ENCODE measurements around the gene PHAF1. TPM values are rescaled to one million over a fixed set of nuclear protein-coding genes. Genes with fewer than 3 reads are reported as not detected.
A peak's percentile ranks its signal among the peaks of the same experiment; 100 is the strongest.

Gene PHAF1
- total RNA-seq, 4 donors from 2014 or later: 14.2 to 22.5 (median 19.3) TPM

DNA sequence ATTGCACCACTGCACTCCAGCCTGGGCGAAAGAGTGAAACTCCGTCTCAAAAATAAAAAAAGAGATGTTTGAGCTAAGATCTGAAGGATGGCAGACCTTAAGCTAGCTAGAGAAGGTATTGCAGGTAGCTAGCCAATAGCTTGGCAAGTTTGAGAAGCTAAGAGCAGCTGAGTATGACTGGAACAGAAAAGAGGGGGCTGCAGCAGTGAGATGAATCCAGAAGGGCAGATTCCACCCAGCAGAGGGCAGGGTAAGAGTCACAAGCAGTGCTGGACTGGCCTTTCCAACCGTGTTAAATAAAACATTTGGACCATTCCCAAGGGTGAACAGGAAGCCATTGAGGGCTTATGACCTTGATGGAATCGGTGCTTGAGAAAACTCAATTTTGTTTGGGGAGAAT is 5.7 kb upstream of the PHAF1 start:
- H3K9me3 ChIP-seq: no peaks in the 10 kb centered on the region
- DNase-seq: no peak
- H3K36me3 ChIP-seq: peaks cover 0 to 20% (median 0%) of the 10 kb centered on the region in 3 donors
- no peaks in the 10 kb centered on the region for H3K27me3 ChIP-seq
- 49 to 65% methylated on average over 4 of the region's 4 CpGs for WGBS, 2 donors
- intact Hi-C loops (cut with DNase I): no loop called here
- no peak overlapping the region for H3K4me3 ChIP-seq
- TF ChIP-seq CTCF (IDR thresholded peaks at IDR 0.05) (peak in 1 of 6 experiments; percentile 30), POLR2A (IDR thresholded peaks at IDR 0.05) (no peak)
- H3K4me1 ChIP-seq: peaks cover 2 to 34% (median 22%) of the 10 kb centered on the region in 3 donors
- peak overlapping the region in 2 of 4 donors; percentile 71 to 79 for H3K27ac ChIP-seq

DNA sequence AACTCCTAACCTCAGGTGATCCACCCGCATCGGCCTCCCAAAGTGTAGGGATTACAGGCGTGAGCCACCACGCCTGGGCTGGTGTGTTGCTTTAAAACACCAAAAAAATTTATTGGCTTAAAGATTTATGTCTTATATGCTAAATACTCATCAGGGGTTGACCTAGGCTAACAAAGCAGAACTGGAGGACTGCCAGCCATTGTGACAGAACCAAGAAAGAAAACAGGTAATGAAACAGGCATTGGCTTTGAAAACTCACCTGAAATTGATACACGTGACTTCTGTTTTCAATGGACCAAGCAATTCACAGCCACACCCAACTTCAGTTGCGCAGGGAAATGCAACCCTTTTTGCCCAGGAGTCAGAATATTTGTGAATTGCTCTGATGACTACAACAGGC is 4.9 kb upstream of the PHAF1 start:
- intact Hi-C loops (cut with DNase I): no loop called here
- Histone ChIP-seq H3K27ac (peak overlapping the region; percentile 36 to 79 (median 56)), H3K9me3 (no peaks in the 10 kb centered on the region), H3K4me1 (peaks cover 5 to 39% (median 24%) of the 10 kb centered on the region in 3 donors), H3K36me3 (peaks cover 0 to 12% (median 0%) of the 10 kb centered on the region in 3 donors), H3K4me3 (no peak overlapping the region), H3K27me3 (no peaks in the 10 kb centered on the region)
- 27 to 61% methylated on average over 3 to 4 of the region's 6 CpGs for WGBS, 2 donors
- no peak for DNase-seq
- no peak for TF ChIP-seq POLR2A (IDR thresholded peaks at IDR 0.05)
- no peak for TF ChIP-seq CTCF (IDR thresholded peaks at IDR 0.05)

DNA sequence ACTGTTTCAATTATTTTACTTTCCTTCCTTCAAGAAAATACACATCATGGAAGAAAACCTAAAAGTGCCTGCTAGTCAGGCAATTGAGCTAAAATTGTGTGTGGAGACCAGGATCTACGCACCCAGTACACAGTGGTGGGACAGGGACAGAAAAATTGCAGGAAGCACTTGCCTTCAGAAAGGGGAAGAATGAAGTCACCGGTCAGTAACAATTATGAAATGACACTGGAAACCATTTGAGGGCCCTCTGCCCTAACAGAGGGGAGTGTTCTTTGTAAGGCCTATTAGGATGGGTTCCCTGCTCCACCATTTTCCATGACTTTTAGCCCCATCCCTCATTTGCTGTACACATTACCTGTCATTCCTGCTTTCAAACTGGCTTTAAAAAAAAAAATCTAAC is 4.5 kb upstream of the PHAF1 start:
- WGBS, 2 donors: 50 to 79% methylated on average over 2 of the region's 2 CpGs

DNA sequence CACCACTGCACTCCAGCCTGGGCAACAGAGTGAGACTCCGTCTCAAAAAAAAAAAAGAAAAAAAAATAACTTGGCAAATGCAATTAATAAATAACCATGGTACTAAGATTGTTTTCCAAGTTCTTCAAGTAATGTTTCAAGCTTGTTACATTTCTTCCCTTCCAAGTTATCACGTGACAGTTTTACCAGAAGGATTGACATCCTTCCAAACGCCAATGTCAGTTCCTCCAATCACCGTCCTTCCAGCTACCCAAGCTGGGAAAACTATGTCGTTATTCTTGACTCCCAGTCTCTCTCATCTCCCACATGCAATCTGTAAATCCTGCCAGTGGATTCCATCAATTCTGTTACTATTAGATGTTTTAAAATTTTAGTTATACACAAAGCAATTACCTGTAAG is 3.9 kb upstream of the PHAF1 start:
- Histone ChIP-seq H3K4me3 (no peak overlapping the region), H3K9me3 (no peaks in the 10 kb centered on the region), H3K27ac (peak overlapping the region; percentile 36 to 79 (median 59)), H3K36me3 (peaks cover 0 to 5% (median 0%) of the 10 kb centered on the region in 3 donors), H3K4me1 (peaks cover 10 to 47% (median 30%) of the 10 kb centered on the region in 3 donors), H3K27me3 (no peaks in the 10 kb centered on the region)
- 21 to 33% methylated on average over 5 of the region's 5 CpGs for WGBS, 2 donors
- no peak for DNase-seq
- TF ChIP-seq CTCF (IDR thresholded peaks at IDR 0.05): no peak
- TF ChIP-seq POLR2A (IDR thresholded peaks at IDR 0.05): no peak
- intact Hi-C loops (cut with DNase I): no loop called here

More for the DNA sequence above, 4.5 kb upstream of the PHAF1 start:
- Histone ChIP-seq H3K27ac (peak overlapping the region; percentile 36 to 79 (median 56)), H3K36me3 (peaks cover 0 to 8% (median 0%) of the 10 kb centered on the region in 3 donors), H3K27me3 (no peaks in the 10 kb centered on the region), H3K4me3 (no peak overlapping the region), H3K9me3 (no peaks in the 10 kb centered on the region), H3K4me1 (peaks cover 5 to 41% (median 24%) of the 10 kb centered on the region in 3 donors)
- no peak for TF ChIP-seq CTCF (IDR thresholded peaks at IDR 0.05)
- intact Hi-C loops (cut with DNase I): no loop called here
- DNase-seq: no peak

DNA sequence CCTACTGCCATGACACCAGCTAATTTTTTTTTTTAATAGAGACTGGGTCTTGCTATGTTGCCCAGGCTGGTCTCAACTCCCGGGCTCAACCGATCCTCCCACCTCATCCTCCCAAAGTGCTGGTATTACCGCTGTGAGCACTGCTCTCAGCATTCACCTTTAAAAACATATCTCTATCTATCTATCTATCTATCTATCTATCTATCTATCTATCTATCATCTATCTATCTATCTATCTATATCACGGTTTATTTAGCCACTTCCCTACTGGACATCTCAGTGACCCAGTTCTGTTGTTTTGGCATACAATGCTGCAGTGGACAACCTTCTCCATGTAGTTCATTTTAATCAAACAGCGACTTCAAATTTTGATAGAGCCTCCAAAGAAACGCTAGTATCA is 1.3 kb upstream of the PHAF1 start:
- TF ChIP-seq POLR2A (IDR thresholded peaks at IDR 0.05) (no peak), CTCF (IDR thresholded peaks at IDR 0.05) (no peak)
- no peaks in the 10 kb centered on the region for H3K27me3 ChIP-seq
- no peak overlapping the region for H3K27ac ChIP-seq
- no peak for DNase-seq
- H3K4me3 ChIP-seq: no peak overlapping the region
- 91% methylated on average over 6 of the region's 6 CpGs for WGBS, 2 donors
- H3K4me1 ChIP-seq: peaks cover 22 to 74% (median 53%) of the 10 kb centered on the region in 3 donors
- intact Hi-C loops (cut with DNase I): no loop called here
- H3K36me3 ChIP-seq: no peaks in the 10 kb centered on the region
- H3K9me3 ChIP-seq: no peaks in the 10 kb centered on the region

Measured in esophagus squamous epithelium (tissue), 5 donors.